Measurements from ENCODE around the gene AVL9. TPM values are rescaled to one million over a fixed set of nuclear protein-coding genes. Genes with fewer than 3 reads are reported as not detected.

AVL9 gene
- total and polyA plus RNA-seq, 2 experiments from 2014 or later: 13.1 to 33.8 TPM

GRCh38 chr7:32515890-32516550, 20.7 kb downstream of the AVL9 start:
- no peak overlapping the region for H2AFZ ChIP-seq
- H3F3A ChIP-seq (replicated peaks; ENCODE audit: low read depth): no peaks in the 10 kb centered on the region
- Mint-ChIP-seq H3K9me3 (peaks cover 70% of the 10 kb centered on the region), H3K27me3 (ENCODE audit: insufficient read depth, low read depth, poor library complexity) (peaks cover 13% of the 10 kb centered on the region), H3K4me1 (peaks cover 43% of the 10 kb centered on the region), H3K4me3 (no peak overlapping the region), H3K27ac (no peak overlapping the region), H3K36me3 (ENCODE audit: low read depth) (peaks cover 88% of the 10 kb centered on the region)
- H3K36me3 ChIP-seq (ENCODE audit: insufficient read depth): peaks cover 46% of the 10 kb centered on the region
- peaks cover 83% of the 10 kb centered on the region for H3K79me2 ChIP-seq (replicated peaks; ENCODE audit: insufficient read depth)
- no peak overlapping the region for H3K4me2 ChIP-seq
- peaks cover 2% of the 10 kb centered on the region; the same call in 1 of the 2 replicates for H3K9me2 ChIP-seq (ENCODE audit: insufficient read depth)
- H3K27me3 ChIP-seq (ENCODE audit: insufficient read depth): no peaks in the 10 kb centered on the region
- peaks cover 18% of the 10 kb centered on the region for H3K4me1 ChIP-seq (ENCODE audit: insufficient read depth)
- DNase-seq (ENCODE audit: low spot score) (no peak), ATAC-seq (no peak)
- no peaks in the 10 kb centered on the region for H4K20me1 ChIP-seq (replicated peaks; ENCODE audit: insufficient read depth)
- no peak for TF ChIP-seq ZNF462 (CRISPR knock-in tag; IDR thresholded peaks at IDR 0.05)
- no peak for TF ChIP-seq ZNF114 (CRISPR knock-in tag; IDR thresholded peaks at IDR 0.05)
- TF ChIP-seq STAT1 (IDR thresholded peaks at IDR 0.05; ENCODE audit: unreplicated experiment): no peak
- TF ChIP-seq, protein P1, sequence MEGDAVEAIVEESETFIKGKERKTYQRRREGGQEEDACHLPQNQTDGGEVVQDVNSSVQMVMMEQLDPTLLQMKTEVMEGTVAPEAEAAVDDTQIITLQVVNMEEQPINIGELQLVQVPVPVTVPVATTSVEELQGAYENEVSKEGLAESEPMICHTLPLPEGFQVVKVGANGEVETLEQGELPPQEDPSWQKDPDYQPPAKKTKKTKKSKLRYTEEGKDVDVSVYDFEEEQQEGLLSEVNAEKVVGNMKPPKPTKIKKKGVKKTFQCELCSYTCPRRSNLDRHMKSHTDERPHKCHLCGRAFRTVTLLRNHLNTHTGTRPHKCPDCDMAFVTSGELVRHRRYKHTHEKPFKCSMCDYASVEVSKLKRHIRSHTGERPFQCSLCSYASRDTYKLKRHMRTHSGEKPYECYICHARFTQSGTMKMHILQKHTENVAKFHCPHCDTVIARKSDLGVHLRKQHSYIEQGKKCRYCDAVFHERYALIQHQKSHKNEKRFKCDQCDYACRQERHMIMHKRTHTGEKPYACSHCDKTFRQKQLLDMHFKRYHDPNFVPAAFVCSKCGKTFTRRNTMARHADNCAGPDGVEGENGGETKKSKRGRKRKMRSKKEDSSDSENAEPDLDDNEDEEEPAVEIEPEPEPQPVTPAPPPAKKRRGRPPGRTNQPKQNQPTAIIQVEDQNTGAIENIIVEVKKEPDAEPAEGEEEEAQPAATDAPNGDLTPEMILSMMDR (conservative IDR thresholded peaks at IDR 0.05; ENCODE audit: low read depth in 2 of 2): no peak
- no peak for TF ChIP-seq ZNF331 (CRISPR knock-in tag; IDR thresholded peaks at IDR 0.05; ENCODE audit: low read depth)
- TF ChIP-seq, protein P2, sequence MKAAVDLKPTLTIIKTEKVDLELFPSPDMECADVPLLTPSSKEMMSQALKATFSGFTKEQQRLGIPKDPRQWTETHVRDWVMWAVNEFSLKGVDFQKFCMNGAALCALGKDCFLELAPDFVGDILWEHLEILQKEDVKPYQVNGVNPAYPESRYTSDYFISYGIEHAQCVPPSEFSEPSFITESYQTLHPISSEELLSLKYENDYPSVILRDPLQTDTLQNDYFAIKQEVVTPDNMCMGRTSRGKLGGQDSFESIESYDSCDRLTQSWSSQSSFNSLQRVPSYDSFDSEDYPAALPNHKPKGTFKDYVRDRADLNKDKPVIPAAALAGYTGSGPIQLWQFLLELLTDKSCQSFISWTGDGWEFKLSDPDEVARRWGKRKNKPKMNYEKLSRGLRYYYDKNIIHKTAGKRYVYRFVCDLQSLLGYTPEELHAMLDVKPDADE (IDR thresholded peaks at IDR 0.05): no peak
- TF ChIP-seq POLR2AphosphoS5 (IDR thresholded peaks at IDR 0.05; ENCODE audit: low read depth): no peak
- TF ChIP-seq EZH2phosphoT487 (IDR thresholded peaks at IDR 0.05; ENCODE audit: unreplicated experiment): no peak
- TF ChIP-seq CREB1 (CRISPR knock-in tag; IDR thresholded peaks at IDR 0.05; ENCODE audit: low read depth): no peak
- no peak for TF ChIP-seq NANOG (IDR thresholded peaks at IDR 0.05; ENCODE audit: borderline replicate concordance)
- no peak for TF ChIP-seq JUNB (IDR thresholded peaks at IDR 0.05; ENCODE audit: unreplicated experiment)
- TF ChIP-seq EZH2 (IDR thresholded peaks at IDR 0.05; ENCODE audit: low read depth, unreplicated experiment): no peak
- no peak for TF ChIP-seq REST (IDR thresholded peaks at IDR 0.05; ENCODE audit: unreplicated experiment)
- H3K27ac ChIP-seq (ENCODE audit: low read depth): no peak overlapping the region
- H3K4me3 ChIP-seq: no peak overlapping the region
